HepG2 (cell line): ENCODE data around the gene PKIG. TPM values are rescaled to one million over a fixed set of nuclear protein-coding genes. Genes with fewer than 3 reads are reported as not detected.

Experiments
- AFF4 ChIP-seq: sonication (generic); formaldehyde crosslinking; IDR thresholded peaks from 2 replicates; pipeline ENCODE4 v1.4.0; 2020; ENCODE audit warnings: missing genetic modification reagents
- ATRX ChIP-seq: sonication (generic); formaldehyde crosslinking; IDR thresholded peaks from 2 replicates; pipeline ENCODE4 v1.4.0; 2020; ENCODE audit warnings: missing genetic modification reagents, borderline replicate concordance
- CERS6 ChIP-seq: sonication (generic); formaldehyde crosslinking; IDR thresholded peaks from 2 replicates; pipeline ENCODE4 v1.5.0; 2020; ENCODE audit warnings: missing genetic modification reagents
- JDP2 ChIP-seq: sonication (generic); formaldehyde crosslinking; IDR thresholded peaks from 2 replicates; pipeline ENCODE4 v1.8.1; 2022; ENCODE audit warnings: missing genetic modification reagents, borderline replicate concordance
- RARG ChIP-seq: sonication (generic); formaldehyde crosslinking; IDR thresholded peaks from 2 replicates; pipeline ENCODE4 v1.4.0; 2020; ENCODE audit warnings: low read depth, mild to moderate bottlenecking, missing genetic modification reagents
- SMARCE1 ChIP-seq: fragments of 450-650 bp; IDR thresholded peaks from 2 replicates; pipeline ENCODE4 v1.6.1; 2017; ENCODE audit warnings: borderline replicate concordance
- ZNF280D ChIP-seq: sonication (generic); formaldehyde crosslinking; IDR thresholded peaks from 2 replicates; pipeline ENCODE4 v1.5.1; 2020; ENCODE audit warnings: mild to moderate bottlenecking, missing genetic modification reagents
- ZNF296 ChIP-seq: sonication (generic); formaldehyde crosslinking; conservative IDR thresholded peaks from 2 replicates; pipeline ENCODE4 v1.5.0; 2020; ENCODE audit warnings: mild to moderate bottlenecking, missing genetic modification reagents
- ZNF607 ChIP-seq: sonication (generic); formaldehyde crosslinking; IDR thresholded peaks from 2 replicates; pipeline ENCODE4 v1.5.1; 2020; ENCODE audit warnings: missing genetic modification reagents, mild to moderate bottlenecking, borderline replicate concordance
- ZNF713 ChIP-seq: sonication (generic); formaldehyde crosslinking; IDR thresholded peaks from 2 replicates; pipeline ENCODE4 v1.4.0; 2020; ENCODE audit warnings: mild to moderate bottlenecking, missing genetic modification reagents
- ZNF761 ChIP-seq: sonication (generic); formaldehyde crosslinking; conservative IDR thresholded peaks from 2 replicates; pipeline ENCODE4 v1.4.0; 2020; ENCODE audit warnings: mild to moderate bottlenecking, missing genetic modification reagents
- ZNF775 ChIP-seq: sonication (generic); formaldehyde crosslinking; IDR thresholded peaks from 2 replicates; pipeline ENCODE4 v1.4.0; 2020; ENCODE audit warnings: missing genetic modification reagents, mild to moderate bottlenecking, moderate library complexity, borderline replicate concordance
- polyA plus RNA-seq, 8 experiments: library from polyadenylated mRNA; depleted of rRNA in 3 of 8; stranded (reverse) in 7 of 8; unstranded in 1 of 8; fragments of >200 nt; fragmentation: Illumina TruSeq in 4 of 8; extraction: Trizol in 4 of 8; gene quantifications; 2 replicates each; pipeline versions ENCODE4 v1.2.1 to v1.2.3, GENCODE V29; 2011 to 2016; ENCODE audit warnings: low read depth in 4 of 8, missing spikeins in 1 of 8, mixed read lengths in 1 of 8; ENCODE audit not compliant: insufficient read depth in 1 of 8
- total RNA-seq, 5 experiments: library from RNA; depleted of rRNA; stranded (reverse); fragments of >200 nt; fragmentation: Illumina TruSeq; extraction: Trizol; gene quantifications; 2 replicates each; pipeline ENCODE4 v1.2.3, GENCODE V29; 2016; ENCODE audit warnings: low read depth in 1 of 5

The PKIG gene
- total and polyA plus RNA-seq, 2 of the 13 experiments (the other 11 are each of a cell fraction or from before 2014, with no cell fraction given): 30.8 to 44.5 TPM

- TF ChIP-seq ZNF280D (CRISPR knock-in tag): no peak
- TF ChIP-seq ATRX (CRISPR knock-in tag): no peak
- TF ChIP-seq JDP2 (CRISPR knock-in tag): no peak
- no peak for TF ChIP-seq SMARCE1
- TF ChIP-seq ZNF607: no peak
- no peak for TF ChIP-seq AFF4
- TF ChIP-seq CERS6 (CRISPR knock-in tag): no peak
- no peak for TF ChIP-seq ZNF775 (CRISPR knock-in tag)
- TF ChIP-seq ZNF713 (CRISPR knock-in tag): no peak
- no peak for TF ChIP-seq RARG (CRISPR knock-in tag)
- no peak for TF ChIP-seq ZNF296
- TF ChIP-seq ZNF761 (CRISPR knock-in tag): no peak
Measured at GRCh38 chr20:44537993-44538392, 44.4 kb upstream of the PKIG start (continued).
